Rectal smooth muscle tissue (tissue), 1 donor: ENCODE data around the gene HTRA1.
A peak's percentile ranks its signal among the peaks of the same experiment; 100 is the strongest.

Experiments used
- H3K27ac ChIP-seq: one replicate; pipeline ENCODE4 v1.7.0; 2013; ENCODE audit warnings: low read depth, low read length, inconsistent platforms
- H3K27me3 ChIP-seq: one replicate; pipeline ENCODE4 v1.7.0; 2013; ENCODE audit warnings: low read length; ENCODE audit not compliant: control insufficient read depth, insufficient read depth
- H3K36me3 ChIP-seq: one replicate; pipeline ENCODE4 v1.7.0; 2013; ENCODE audit warnings: low read length; ENCODE audit not compliant: control insufficient read depth, insufficient read depth
- H3K4me1 ChIP-seq: one replicate; pipeline ENCODE4 v1.7.0; 2013; ENCODE audit warnings: low read length; ENCODE audit not compliant: control insufficient read depth, insufficient read depth
- H3K4me3 ChIP-seq: one replicate; pipeline ENCODE4 v1.7.0; 2013; ENCODE audit warnings: low read length
- H3K9ac ChIP-seq: one replicate; pipeline ENCODE4 v1.7.0; 2013; ENCODE audit warnings: low read length

HTRA1 gene

DNA sequence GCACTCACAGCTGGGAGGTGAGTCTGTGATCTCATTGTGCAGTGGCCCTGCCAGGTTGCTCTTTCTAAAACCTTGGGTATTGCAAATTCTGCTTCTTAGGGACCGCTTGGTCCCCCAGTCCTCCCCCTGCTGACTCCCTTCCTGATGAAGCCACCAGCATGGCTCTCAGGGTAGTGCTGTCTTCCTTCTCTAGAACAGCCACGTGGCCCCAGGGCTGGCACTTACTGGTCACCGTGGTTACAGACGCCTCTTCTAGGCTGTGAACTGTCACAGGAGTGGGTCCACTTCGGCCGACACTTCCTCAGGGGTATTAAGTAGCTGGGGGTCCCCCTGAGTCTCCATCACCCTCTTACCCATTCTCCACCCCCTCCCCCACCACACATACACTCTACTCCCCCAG lies 2.7 kb upstream of the HTRA1 start:
- Histone ChIP-seq H3K9ac (no peak overlapping the region), H3K36me3 (no peaks in the 10 kb centered on the region)

DNA sequence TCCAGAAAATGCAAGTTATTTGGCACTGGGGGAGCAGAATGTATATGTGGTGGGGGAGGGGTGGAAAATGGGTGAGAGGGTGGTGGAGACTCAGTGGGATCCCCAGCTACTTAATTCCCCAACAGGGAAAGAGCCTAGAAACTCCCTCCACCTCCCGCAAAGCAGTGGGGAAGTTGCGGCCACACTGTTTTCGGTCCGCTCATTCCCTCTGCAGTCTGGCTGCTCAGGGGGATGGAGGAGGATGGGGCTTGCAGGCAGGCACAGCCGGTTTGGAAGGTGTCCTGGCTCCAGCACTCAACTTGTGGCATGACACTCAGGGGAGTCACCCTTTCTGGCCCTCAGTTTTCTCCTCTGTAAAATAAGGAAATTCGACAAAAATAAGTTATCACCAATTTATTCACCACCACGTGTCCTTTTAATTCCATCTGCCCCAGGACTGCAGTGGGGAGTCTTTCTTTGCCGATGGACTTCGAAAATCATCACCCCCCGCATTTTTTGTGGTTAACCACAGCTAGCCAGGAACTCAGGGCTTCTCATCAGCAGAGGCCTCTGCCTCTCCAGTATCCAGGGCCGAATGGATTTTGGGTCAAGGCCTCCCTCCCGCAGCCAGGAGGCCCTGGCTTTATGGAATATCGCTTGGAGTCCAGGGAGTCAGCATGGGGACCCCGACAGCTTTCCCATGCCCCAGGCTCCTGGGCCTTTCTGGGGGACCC lies 1.6 kb upstream of the HTRA1 start:
- Histone ChIP-seq H3K27ac (no peak overlapping the region), H3K27me3 (peaks cover 14% of the 10 kb centered on the region)

More for the DNA sequence above, 2.7 kb upstream of the HTRA1 start:
- H3K4me3 ChIP-seq, result no peak overlapping the region
- H3K27me3 ChIP-seq, result peaks cover 14% of the 10 kb centered on the region
- peaks cover 4% of the 10 kb centered on the region for H3K4me1 ChIP-seq
- H3K27ac ChIP-seq, result no peak overlapping the region

DNA sequence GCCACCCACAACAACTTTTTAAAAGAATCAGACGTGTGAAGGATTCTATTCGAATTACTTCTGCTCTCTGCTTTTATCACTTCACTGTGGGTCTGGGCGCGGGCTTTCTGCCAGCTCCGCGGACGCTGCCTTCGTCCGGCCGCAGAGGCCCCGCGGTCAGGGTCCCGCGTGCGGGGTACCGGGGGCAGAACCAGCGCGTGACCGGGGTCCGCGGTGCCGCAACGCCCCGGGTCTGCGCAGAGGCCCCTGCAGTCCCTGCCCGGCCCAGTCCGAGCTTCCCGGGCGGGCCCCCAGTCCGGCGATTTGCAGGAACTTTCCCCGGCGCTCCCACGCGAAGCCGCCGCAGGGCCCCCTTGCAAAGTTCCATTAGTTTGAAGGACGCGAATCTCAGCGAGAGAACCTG lies 461 bp upstream of the HTRA1 start:
- Histone ChIP-seq H3K36me3 (no peaks in the 10 kb centered on the region), H3K27me3 (peaks cover 12% of the 10 kb centered on the region), H3K27ac (peak overlapping the region; percentile 66), H3K9ac (no peak overlapping the region), H3K4me1 (peaks cover 4% of the 10 kb centered on the region), H3K4me3 (peak overlapping the region; percentile 63)

More for the DNA sequence above, 1.6 kb upstream of the HTRA1 start:
- no peak overlapping the region for H3K9ac ChIP-seq
- H3K4me1 ChIP-seq, result peaks cover 4% of the 10 kb centered on the region
- H3K4me3 ChIP-seq, result no peak overlapping the region
- no peaks in the 10 kb centered on the region for H3K36me3 ChIP-seq

DNA sequence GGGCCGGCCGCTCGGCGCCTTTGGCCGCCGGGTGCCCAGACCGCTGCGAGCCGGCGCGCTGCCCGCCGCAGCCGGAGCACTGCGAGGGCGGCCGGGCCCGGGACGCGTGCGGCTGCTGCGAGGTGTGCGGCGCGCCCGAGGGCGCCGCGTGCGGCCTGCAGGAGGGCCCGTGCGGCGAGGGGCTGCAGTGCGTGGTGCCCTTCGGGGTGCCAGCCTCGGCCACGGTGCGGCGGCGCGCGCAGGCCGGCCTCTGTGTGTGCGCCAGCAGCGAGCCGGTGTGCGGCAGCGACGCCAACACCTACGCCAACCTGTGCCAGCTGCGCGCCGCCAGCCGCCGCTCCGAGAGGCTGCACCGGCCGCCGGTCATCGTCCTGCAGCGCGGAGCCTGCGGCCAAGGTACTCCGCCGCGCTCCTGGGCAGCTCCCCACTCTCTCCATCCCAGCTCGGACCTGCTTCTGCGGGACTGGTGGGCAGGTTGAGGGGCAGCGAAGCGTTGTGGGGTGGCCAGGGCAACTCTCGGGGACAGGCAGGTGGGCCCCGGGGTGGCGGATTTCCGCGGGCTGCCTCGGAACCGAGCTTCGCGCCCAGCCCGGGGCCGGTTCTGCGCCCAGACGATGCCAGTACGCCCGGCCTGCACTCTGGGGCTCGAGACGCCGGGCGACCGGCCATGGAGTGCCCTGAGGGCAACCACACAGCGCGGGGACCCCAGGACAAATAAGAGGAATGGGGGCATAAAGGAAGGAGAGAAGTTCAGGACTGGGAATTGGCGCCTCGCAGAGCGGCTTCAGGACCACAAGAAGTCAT lies 578 bp downstream of the HTRA1 start:
- Histone ChIP-seq H3K9ac (no peak overlapping the region), H3K36me3 (no peaks in the 10 kb centered on the region), H3K4me1 (peaks cover 4% of the 10 kb centered on the region), H3K4me3 (peak overlapping the region; percentile 74), H3K27ac (peak overlapping the region; percentile 78), H3K27me3 (peaks cover 12% of the 10 kb centered on the region)

DNA sequence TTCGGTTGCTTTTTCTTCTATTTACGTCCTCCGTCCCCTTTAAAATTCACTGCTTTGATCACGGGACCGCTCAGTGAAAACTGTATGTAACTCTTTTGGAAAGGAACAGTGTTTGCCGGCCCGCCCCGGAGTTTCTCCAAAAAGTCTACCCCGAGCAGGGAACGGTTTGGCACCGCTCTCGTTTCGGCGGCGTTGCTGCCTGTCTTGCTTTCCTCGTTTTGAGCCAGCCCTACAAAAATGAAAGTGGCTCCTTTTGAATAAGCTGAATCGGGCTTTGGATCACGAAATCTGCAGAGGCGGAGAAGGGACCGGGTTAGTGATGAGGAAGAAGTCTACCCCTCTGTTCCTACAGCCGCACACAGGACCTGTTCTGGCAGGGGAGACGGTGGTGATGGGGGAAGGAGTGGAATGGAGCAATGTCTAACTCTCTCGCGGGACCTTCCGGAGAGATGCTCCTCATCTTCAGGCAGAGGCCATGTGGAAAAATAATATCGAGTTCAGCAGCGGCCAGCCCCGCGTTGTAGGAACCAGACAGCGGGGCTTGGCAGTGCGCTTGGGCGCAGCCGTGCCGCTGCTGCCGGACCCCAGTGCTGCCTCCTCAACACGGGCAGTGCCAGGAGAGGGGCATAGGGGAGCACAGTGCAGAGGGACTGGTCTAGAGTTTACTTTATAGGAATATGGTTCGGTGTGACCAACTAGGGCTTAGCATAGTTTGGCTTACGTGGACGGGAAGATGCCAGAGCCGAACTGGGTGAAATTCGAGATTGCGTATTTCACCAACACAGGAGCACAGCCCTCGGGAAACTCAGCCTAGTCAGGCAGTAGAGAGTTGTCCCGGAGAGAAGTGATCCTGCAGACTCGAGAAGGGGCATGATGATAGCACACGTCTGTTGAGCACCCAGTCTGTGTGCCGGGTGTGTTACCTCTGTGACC lies 1.4 kb downstream of the HTRA1 start:
- Histone ChIP-seq H3K27ac (peak overlapping the region; percentile 78), H3K27me3 (peaks cover 9% of the 10 kb centered on the region), H3K36me3 (no peaks in the 10 kb centered on the region), H3K4me3 (peak overlapping the region; percentile 74), H3K4me1 (peaks cover 4% of the 10 kb centered on the region), H3K9ac (no peak overlapping the region)

DNA sequence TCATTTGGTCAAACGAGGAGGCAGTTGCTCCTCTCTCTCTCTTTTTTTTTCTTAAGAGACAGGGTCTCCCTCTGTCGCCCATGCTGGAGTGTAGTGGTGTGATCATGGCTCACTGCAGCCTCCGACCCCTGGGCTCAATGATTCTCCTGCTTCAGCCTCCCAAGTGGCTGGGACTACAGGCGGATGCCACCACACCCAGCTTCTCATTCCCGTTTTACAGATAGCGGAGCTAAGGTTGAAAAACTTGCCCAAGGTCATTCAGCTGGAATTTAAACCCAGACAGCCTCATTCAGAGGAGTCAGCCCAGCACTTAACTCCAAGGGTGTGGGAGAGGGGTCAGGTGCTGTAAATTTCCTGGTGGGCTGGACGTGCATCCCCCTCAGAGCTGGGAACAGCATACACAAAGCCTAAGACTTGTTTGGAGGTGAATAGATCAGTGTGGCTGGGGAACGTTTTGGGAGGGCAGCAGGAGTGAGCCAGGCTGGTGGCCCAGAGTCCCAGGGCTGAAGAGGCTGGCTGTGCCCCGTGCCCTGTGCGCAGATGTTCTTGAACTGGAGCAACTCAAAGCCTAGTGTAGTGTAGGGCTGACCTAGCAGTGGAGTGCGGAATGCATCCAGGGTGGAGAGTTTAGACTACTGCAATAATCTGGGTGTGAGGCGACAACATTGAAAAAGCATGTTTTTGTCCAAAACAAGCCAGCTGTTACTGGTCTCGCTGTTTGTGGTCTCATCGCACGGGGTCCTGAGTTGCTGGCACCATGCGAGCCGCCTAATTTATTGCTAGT lies 2.3 kb downstream of the HTRA1 start:
- no peak overlapping the region for H3K27ac ChIP-seq
- no peak overlapping the region for H3K9ac ChIP-seq
- H3K4me3 ChIP-seq, result peak overlapping the region; percentile 74
- H3K36me3 ChIP-seq, result no peaks in the 10 kb centered on the region
- peaks cover 4% of the 10 kb centered on the region for H3K4me1 ChIP-seq
- H3K27me3 ChIP-seq, result peaks cover 4% of the 10 kb centered on the region

DNA sequence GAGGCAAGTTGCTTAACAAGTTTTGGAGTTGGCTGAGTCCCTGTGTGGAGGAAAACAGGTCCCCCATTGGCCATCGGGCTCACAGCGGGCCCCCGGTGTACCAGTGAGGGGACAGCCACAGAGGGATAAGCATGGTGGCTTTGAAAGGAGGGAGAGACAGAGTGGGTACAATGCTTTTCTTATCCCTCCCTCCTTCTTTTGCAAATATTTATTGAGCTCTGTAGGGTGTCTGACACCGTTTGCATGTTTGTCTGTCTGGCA lies 2.8 kb downstream of the HTRA1 start:
- Histone ChIP-seq H3K4me3 (no peak overlapping the region), H3K4me1 (peaks cover 4% of the 10 kb centered on the region), H3K36me3 (no peaks in the 10 kb centered on the region), H3K9ac (no peak overlapping the region), H3K27ac (no peak overlapping the region), H3K27me3 (peaks cover 2% of the 10 kb centered on the region)

DNA sequence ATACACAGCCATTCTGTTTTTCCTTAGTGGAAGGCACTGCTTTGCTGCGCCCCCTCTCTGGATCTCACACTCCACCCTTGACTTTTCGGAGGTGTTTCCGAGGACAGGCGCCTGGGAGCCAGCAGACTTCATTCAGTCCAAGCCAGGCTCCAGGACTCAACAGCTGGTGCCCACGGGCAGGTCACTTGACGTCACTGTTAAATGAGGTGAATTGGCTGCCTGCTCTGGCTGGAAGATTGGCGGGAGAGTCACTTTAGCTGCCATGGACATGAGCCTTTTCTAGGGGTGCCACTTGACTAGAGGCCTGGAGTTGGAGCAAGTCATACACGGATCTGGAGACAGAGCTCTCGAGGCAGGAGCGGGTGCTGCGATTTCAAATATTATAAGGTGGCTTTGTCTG lies 3.2 kb downstream of the HTRA1 start:
- no peak overlapping the region for H3K4me3 ChIP-seq
- peaks cover 4% of the 10 kb centered on the region for H3K4me1 ChIP-seq
- H3K27me3 ChIP-seq, result peaks cover 2% of the 10 kb centered on the region
- no peaks in the 10 kb centered on the region for H3K36me3 ChIP-seq
- no peak overlapping the region for H3K27ac ChIP-seq
- no peak overlapping the region for H3K9ac ChIP-seq

DNA sequence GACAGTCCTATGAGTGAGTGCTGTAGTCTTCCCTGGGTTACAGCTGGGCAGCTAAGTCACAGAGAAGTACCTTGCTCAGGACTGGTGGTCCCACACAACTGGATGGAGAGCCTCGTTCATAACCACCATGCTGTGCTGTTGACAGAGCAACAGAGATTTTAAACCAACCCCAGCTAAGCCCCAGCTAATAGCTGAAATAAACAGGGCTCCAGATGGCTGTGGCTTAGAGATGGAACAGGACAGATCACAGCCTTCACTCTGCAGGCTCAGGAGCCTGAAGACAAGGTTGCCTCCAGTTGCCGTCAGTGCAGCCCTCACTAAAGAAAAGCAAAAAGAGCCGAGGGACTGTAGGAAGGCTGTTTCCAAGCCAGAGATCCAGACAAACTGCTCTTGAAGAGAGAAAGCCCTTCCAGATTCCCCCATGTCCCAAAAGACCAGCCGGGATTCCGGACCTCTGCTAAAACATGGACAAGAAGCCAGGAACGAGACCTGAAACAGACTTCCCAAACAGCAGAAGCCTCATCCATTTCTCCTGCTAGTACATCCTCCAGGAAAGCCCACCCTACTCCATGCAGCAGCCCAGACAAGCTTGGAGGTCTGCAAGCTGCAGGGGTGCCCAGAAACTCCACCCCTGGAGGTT lies 4.2 kb downstream of the HTRA1 start:
- Histone ChIP-seq H3K27ac (no peak overlapping the region), H3K36me3 (no peaks in the 10 kb centered on the region), H3K9ac (no peak overlapping the region), H3K27me3 (no peaks in the 10 kb centered on the region), H3K4me1 (peaks cover under 1% of the 10 kb centered on the region), H3K4me3 (no peak overlapping the region)

DNA sequence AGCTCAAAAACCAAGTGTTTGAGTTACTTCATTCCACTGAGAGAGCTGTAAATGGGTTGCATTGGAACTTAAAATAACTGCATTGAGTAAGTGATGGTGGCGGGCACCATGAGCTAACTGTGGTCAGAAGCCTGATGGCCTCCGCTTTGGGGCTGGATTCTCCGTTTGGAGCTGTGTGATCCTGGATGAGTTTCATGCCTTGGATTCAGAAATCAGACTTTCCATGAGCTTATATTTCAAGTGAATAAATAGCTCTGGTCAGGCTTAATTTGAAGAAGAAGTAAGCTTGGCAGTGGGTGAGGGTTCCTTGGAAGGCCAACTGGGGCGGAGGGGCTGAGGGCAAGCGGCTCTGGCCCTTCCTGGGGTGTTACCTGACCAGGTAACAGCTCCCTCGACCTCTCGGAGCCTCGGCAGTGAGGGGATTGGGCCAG lies 5.6 kb downstream of the HTRA1 start:
- H3K4me3 ChIP-seq, result no peak overlapping the region
- no peak overlapping the region for H3K27ac ChIP-seq
- H3K27me3 ChIP-seq, result no peaks in the 10 kb centered on the region
- H3K4me1 ChIP-seq, result no peaks in the 10 kb centered on the region
- H3K9ac ChIP-seq, result no peak overlapping the region
- H3K36me3 ChIP-seq, result no peaks in the 10 kb centered on the region

DNA sequence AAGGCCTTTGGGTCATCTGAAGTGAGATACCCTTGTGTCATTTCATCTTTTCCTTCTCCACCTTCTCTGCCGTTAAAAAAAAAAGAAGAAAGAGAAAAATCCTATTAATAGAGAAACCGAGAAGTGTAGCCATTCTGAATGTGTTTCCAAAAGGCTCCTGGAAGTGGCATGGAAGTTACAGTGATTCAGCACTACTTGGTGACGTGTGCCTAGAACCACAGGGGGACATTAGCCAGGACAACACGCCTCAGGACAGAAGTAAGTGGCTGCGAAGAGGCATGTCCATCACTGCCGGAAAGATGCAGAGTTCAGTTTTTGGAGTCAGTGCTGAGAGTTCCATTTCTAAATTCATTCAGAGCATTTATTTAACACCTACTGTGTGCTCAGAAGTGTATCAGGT lies 6.3 kb downstream of the HTRA1 start:
- Histone ChIP-seq H3K27ac (no peak overlapping the region), H3K4me1 (no peaks in the 10 kb centered on the region), H3K4me3 (no peak overlapping the region), H3K27me3 (no peaks in the 10 kb centered on the region), H3K36me3 (no peaks in the 10 kb centered on the region), H3K9ac (no peak overlapping the region)
